Measurements from ENCODE around the gene RBCK1. TPM values are rescaled to one million over a fixed set of nuclear protein-coding genes. Genes with fewer than 3 reads are reported as not detected.
"Not testable (repeated sequence)": the region's sequence is repeated elsewhere in the genome, so short reads cannot be mapped to it uniquely, and the experiment has no call there.

RBCK1 gene
- polyA plus RNA-seq, 3 donors = 81.2 to 98.0 (median 85.4) TPM

DNA sequence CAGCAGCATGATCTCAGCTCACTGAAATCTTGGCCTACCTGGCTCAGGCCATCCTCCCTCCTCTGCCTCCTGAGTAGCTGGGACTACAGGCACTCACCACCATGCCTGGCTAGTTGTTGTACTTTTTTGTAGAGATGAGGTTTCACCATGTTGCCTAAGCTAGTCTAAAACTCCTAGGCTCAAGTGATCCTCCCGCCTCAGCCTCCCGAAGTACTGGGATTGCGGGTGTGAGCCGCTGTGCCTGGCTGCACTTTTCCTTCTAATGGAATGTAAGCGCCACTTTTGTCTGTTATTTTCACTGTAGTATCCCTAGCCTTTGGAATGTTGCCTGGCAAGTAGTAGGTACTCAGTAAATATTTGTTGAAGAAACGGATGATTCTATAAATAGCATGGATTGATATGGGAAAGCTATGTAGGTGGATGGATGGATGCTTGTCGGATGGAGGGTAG is 37.9 kb upstream of the RBCK1 start:
- DNase-seq (ENCODE audit: extremely low read depth in 1 of 11, low read depth in 9 of 11, low spot score in 4 of 11) = no peak

DNA sequence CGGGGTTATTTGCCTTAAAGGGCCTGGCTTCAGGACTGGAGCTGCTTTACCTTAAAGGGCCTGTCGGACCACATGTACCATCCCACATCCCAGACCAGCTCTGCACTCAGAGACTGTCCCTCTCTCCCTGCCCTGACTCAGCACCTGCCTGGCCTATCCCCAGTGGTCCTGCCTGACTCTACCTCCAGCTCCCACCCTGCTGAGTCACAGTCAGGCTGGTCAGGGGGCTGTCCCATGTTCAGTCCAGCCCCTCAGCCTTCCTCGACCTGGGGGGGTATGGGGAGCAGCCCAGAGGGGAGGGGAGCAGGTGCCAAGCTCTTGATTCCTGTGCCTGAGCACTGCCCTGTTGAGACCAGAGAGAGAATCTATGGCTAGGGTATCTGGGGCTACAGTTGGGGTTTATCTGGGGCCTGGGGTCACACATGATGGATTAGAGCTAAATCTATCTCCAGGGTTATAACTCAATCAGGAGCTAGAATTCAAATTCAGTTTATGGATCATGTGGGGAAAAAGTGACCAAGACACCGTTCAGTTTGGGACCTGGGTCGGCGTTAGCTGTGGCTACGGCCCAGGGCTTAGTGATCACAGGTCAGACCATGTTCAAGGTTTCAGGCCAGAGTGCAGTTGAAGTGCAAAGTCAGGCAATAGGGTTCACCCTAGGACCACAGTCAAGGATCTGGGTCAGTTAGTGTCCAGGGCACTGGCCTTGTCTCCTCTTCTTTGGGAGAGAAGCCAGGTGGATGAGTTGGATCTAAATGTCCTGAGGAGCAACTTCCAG is 36.9 kb upstream of the RBCK1 start:
- no peak for DNase-seq (ENCODE audit: extremely low read depth in 1 of 11, low read depth in 9 of 11, low spot score in 4 of 11)

DNA sequence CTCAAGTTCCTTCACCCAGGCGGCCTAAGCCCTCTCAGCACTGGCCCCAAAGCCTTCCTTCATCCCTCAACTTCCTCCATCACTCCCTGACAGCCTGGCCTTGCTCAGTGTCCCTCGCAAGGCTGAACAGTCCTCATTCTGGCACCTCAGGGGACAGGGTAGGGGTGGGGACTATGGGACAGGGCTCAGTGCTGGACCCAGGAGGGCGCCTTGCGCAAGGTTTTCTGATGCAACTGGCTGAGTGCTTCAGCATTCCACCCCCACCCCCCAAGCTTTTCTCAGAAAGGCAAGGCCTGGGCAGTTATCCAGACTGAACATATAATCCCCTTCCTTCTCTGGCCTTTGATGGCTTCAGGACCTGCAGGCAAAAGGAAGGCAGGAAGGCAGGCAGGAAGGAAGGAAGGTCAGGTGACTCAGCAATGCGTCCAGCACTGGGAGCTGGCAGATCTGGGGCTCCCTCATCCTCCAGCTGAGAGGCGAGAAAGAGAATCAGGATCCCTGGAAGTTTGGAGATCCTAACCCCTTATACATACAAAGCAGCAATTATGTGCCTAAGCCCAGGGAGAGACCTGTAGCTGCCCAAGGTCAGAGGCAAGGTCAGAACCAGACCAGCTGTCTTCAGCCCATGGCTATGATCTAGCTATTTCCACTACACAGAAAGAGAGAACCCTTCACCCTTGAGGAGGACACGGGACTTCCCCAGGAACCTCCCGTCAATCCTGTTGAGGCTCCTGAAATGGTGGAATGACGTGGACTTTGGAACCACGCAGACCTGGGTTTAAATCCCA is 36.1 kb upstream of the RBCK1 start:
- DNase-seq (ENCODE audit: extremely low read depth in 1 of 11, low read depth in 9 of 11, low spot score in 4 of 11) = no peak

DNA sequence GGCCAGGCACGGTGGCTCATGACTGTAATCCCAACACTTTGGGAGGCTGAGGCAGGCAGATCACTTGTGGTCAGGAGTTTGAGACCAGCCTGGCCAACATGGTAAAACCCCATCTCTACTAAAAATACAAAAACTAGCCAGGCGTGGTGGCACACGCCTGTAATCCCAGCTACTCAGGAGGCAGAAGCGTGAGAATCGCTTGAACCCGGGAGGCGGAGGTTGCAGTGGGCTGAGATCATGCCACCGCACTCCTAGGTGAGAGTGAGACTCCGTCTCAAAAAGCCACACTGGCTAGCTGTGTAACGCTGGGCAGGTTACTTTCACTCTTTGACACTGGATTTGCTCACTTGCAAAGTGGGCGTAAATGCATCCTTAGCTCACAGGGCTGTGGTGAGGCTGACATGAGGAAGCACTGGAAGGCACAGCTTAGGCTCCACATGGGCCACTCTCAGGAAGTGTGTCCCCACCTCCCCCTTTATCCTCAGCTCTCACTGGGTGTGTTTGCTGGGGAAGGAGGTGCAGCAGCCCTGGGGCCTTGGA is 35.5 kb upstream of the RBCK1 start:
- not testable (repeated sequence) for DNase-seq (ENCODE audit: extremely low read depth in 1 of 11, low read depth in 9 of 11, low spot score in 4 of 11)

DNA sequence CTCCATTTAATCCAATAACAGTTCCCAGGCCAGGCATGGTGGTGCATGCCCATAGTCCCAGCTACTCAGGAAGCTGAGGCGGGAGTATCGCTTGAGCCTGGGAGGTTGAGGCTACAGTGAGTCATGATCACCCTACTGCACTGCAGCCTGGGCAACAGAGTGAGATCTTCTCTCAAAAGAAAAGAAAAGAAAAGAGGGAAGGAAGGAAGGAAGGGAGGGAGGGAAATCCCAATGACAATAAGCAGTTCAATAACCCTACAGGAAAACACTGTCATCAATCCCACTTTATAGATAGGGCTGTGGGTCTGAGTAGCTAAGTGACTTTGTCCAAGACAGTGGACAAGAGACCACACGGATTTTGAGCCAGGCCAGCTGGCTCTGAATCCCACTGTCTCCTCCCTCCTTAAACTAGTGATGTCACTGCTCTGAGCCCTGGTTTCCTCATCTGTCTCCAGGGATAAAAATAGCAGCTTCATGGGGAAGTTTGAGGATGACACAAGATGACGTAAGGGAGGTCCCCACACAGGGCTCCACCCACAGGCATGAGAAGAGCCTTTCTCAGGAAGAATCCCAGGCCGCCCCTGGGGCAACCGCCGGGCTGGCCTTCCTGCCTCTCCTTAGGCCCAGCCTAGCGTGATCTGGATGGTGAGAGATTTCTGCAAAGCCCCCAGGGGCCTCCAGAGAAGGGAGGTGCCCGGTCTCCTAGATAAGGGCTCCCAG is 34.8 kb upstream of the RBCK1 start:
- DNase-seq (ENCODE audit: extremely low read depth in 1 of 11, low read depth in 9 of 11, low spot score in 4 of 11) = no peak

DNA sequence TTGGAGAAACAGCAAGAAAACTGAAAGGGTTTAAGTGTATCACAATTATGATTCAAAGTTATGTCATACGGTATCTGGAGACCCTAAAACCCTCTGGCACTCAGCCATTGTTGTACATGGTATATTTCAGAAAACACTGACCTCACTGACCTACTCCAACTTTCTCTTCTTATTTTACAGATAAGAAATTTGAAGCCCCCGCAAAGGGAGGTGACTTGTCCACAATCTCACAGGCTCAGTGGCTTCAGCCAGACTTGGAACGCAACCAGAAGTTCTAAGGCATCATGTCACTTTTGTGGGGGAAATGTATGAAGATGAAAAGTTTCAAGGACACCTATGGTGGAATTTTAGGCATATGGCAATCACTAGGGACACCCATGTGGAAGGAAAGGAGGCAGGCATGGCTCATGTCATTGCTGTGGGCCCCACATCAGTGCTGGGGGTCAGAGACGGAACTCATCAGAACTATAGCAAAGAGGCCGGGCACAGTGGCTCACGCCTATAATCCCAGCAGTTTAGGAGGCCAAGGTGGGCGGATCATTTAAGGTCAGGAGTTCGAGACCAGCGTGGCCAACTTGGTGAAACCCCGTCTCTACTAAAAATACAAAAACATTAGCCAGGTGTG is 32.7 kb upstream of the RBCK1 start:
- DNase-seq (ENCODE audit: extremely low read depth in 1 of 11, low read depth in 9 of 11, low spot score in 4 of 11) = no peak

DNA sequence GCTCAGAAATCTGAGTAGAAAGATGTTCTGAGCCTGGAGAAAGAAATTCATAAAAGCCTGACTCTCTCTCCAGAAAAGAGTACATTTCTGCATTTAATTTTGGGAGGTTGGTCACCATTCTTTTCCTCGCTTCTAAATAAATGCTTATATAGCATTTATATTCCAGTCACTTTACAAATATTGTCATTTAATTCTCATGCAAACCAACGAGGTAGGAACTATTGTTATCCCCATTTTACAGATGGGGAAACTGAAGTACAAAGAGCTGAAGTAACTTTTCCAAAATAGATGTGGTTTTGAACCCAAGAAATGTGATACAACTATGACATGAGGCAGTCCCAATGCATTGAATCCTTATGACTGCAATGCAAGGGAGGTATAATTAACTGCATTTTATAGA is 32.0 kb upstream of the RBCK1 start:
- DNase-seq (ENCODE audit: extremely low read depth in 1 of 11, low read depth in 9 of 11, low spot score in 4 of 11) = no peak

DNA sequence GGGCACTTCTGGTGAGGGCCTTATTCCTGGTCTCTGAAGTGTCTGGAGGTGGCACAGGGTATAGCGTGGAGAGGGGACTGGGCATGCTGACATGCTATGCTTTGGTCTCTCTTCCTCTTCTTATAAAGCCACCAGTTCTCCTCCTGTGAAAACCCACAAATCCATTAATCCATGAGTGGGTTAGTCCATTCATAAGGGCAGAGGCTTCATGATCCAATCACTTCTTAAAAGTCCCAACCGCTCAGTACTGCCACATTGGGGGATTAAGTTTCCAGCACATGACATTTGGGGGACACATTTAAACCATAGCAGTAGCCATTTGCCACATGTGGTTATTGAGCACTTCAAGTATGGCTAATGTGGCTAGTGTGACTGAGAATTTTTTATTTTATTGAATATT is 31.3 kb upstream of the RBCK1 start:
- no peak for DNase-seq (ENCODE audit: extremely low read depth in 1 of 11, low read depth in 9 of 11, low spot score in 4 of 11)

DNA sequence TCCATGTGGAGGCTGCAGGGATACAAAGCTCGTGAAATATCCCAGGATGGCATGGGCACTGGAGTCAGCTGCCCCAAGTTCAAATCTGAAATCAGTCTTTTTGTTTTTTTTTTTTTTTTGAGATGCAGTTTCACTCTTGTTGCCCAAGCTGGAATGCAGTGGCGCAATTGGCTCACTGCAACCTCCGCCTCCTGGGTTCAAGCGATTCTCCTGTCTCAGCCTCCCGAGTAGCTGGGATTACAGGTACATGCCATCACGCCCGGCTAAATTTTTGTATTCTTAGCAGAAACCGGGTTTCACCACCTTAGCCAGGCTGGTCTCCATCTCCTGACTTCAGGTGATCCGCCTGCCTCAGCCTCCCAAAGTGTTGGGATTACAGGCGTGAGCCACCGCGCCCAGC is 30.5 kb upstream of the RBCK1 start:
- DNase-seq (ENCODE audit: extremely low read depth in 1 of 11, low read depth in 9 of 11, low spot score in 4 of 11) = not testable (repeated sequence)

DNA sequence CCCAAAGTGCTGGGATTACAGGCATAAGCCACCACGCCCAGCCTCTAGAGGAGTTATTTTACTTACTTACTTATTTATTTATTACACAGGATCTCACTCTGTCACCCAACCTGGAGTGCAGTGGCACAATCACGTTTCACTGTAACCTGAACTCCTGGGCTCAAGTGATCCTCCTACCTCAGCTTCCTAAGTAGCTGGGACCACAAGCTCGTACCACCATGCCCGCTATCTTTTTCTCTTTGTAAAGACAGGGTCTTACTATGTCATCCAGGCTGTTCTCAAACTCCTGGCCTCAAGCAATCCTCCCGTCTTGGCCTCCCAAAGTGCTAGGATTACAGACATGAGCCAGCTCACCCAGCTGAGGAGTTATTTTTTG is 29.1 kb upstream of the RBCK1 start:
- no peak for DNase-seq (ENCODE audit: extremely low read depth in 1 of 11, low read depth in 9 of 11, low spot score in 4 of 11)

DNA sequence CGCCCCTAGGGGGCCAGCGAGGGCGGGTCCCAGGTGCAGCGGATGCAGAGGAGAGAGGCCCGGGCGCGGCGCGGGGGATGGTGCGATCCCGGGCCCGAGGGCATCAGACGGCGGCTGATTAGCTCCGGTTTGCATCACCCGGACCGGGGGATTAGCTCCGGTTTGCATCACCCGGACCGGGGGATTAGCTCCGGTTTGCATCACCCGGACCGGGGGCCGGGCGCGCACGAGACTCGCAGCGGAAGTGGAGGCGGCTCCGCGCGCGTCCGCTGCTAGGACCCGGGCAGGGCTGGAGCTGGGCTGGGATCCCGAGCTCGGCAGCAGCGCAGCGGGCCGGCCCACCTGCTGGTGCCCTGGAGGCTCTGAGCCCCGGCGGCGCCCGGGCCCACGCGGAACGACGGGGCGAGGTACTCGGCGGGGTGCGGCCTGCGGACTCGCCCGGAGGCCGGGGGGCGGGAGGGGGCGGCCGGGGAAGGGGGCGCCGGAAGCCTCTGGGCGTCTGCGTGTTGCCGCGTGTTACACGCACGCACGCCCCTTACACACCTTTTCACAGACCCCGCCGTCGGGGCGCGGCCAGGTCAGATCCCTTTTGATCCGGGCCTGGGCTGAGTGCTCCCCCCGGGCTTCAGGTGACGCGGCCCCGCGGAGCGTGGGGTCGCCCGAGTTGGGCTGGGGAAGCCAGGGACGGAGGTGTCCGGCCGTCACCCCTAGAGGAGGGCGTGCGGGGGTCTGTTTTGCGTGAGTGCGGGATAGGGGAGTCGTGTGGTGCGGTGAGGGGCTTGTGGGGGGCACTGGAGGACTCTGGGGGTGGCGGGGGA is 27.1 kb upstream of the RBCK1 start:
- no peak for DNase-seq (ENCODE audit: extremely low read depth in 1 of 11, low read depth in 9 of 11, low spot score in 4 of 11)

DNA sequence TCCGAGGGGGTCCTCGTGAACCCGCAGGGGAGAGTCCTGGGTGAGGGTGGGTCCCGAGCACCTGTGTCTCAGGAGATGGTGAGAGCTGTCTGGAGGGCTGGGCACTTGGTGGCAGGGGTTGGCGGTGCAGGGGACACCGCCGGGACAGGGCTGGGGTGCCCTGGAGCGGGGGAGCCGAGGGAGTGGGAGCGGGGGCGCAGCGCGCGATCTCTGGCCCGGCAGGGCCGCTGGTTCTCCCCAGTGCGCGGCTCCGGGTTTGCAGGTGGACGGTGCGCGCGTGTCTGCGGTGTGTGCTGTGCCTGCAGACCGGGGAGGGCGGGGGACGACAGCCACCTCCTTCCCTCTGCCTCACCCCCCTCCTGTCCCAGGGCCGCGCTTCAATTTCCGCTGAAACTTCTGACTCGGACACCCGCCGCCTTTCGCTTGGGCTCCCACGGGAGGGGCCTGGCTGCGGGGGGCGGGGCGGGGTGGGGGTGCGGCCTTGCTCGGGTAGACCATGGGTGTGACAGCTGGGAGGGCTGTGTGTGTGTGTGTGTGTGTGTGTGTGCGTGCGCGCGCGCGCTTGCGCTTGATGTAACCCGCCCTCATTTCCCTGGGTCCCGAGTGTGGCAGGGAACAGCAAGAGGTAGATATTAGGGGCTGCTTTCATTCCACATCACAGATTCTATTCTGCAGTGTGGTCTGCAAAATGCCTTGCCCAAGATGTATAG is 26.4 kb upstream of the RBCK1 start:
- peak in 1 of 11 donors; percentile 41 for DNase-seq (ENCODE audit: extremely low read depth in 1 of 11, low read depth in 9 of 11, low spot score in 4 of 11)

DNA sequence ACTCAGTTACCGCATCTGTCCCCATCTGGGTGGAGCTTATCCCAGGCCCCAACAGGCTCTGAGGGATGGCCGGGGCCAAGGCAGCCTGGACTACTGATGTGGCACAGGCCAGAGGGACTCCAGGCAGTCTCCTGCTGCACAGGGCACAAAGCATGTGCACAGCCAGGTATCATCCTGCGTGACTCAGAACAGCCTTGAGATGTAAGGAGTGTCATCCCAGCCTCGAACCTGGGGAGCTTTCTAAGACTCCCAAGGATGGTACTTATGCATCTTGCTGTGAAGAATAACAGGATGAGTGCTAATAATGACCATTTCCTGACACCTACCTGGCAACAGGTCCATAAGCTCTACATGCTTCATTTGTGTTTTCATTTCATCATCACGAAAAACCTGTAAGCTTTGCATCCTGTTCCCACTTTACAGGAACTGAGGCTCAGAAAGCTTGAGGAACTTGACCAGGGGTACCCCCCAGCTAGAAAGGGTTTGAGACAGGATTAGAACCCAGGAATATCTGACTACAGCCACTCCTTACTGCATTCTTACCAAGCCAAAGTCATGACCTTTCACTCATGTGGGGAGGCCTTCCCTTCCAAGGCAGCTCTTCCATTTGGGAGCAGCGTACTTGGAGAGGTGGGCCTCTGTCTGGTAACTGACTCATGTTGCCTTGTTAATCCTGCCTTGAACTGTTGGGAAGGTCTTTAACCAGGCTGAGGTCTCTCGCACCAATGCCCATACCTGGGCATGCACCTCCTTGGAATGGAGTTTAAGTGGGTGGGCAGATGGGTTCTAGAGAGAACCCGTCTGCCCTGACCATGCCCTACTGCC is 25.6 kb upstream of the RBCK1 start:
- DNase-seq (ENCODE audit: extremely low read depth in 1 of 11, low read depth in 9 of 11, low spot score in 4 of 11) = no peak

DNA sequence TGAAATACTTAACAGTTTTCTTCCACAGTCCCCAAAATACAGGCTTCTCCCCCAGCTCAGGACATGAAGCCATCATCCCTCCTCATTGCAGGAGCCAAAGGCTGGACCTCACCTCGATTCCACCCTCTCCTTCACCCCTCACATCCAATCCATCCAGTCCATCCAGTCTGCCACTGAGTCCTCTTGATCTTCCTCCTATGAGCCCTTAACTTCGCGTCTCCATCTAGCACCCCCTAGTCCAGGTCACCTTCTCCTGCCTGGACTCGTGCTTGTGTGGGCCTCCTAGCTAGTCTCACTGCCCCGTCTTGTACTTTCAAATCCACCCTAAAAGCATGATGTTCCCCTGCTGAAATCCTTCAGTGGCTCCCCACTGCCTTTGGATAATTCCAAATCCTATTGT is 24.2 kb upstream of the RBCK1 start:
- DNase-seq (ENCODE audit: extremely low read depth in 1 of 11, low read depth in 9 of 11, low spot score in 4 of 11) = no peak

DNA sequence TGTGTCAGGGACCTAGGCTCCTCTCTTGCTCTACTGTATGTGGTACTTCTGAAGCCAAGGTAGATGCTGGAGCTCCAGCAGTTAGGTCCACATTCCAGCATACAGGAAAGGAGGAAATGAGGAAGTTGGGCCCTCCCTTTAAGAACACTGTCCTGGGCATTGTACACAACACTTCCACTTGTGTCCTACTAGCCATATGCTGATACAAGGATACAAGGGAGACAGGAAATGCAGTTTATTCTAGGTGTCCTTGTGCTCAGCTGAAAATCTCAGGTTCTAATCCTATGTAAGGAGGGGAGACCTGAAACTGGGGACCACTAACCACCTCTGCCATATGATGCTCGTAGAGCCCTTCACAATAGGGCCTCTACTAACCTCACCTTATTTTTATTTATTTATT is 23.4 kb upstream of the RBCK1 start:
- no peak for DNase-seq (ENCODE audit: extremely low read depth in 1 of 11, low read depth in 9 of 11, low spot score in 4 of 11)

DNA sequence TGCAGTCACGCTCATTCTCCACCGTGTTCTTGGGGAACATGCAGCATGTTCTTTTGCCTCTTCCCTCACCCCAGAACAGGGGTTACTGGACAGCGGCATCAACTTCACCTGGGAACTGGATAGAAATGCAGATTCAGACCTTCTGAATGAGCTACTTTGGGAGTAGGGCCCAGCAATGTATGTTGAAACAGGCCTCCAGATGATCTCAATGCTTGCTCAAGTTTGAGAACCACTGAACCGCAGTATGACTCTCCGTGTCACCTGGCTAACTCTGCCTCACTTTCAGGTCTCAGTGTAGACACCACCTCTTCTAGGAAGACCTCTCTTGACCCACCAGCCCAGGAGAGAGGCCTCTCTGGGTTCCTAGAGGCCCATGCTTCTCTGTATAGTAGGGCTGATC is 22.7 kb upstream of the RBCK1 start:
- no peak for DNase-seq (ENCODE audit: extremely low read depth in 1 of 11, low read depth in 9 of 11, low spot score in 4 of 11)

DNA sequence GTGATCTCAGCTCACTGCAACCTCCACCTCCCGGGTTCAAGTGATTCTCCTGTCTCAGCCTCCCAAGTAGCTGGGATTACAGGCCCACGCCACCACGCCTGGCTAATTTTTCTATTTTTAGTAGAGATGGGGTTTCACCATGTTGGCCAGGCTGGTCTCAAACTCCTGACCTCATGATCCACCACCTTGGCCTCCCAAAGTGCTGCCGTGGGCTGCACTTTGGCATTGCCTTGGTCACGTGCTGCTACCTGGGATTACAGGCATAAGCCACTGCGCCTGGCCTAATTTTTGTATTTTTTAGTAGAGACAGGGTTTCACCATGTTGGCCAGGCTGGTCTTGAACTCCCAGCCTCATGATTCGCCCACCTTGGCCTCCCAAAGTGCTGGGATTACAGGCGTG is 21.5 kb upstream of the RBCK1 start:
- DNase-seq (ENCODE audit: extremely low read depth in 1 of 11, low read depth in 9 of 11, low spot score in 4 of 11) = not testable (repeated sequence)
